ENCODE results near the gene ADGRV1. TPM values are rescaled to one million over a fixed set of nuclear protein-coding genes. Genes with fewer than 3 reads are reported as not detected.
A peak's percentile ranks its signal among the peaks of the same experiment; 100 is the strongest.

ADGRV1 gene
- total and polyA plus RNA-seq, 12 donors, result 129 to 2,577 (median 695) TPM

GRCh38 chr5:90947667-90948066, 389.1 kb downstream of the ADGRV1 start:
- no peak overlapping the region for H3K27ac ChIP-seq
- H3K4me3 ChIP-seq, result no peak overlapping the region
- no peak for DNase-seq
- no peaks in the 10 kb centered on the region for H3K27me3 ChIP-seq
- 41 to 72% (median 56%) methylated on average over 1 of the region's 1 CpG for WGBS, 4 donors
- no peaks in the 10 kb centered on the region for H3K36me3 ChIP-seq (replicated peaks in 1 of 2)
- intact Hi-C loops (cut with DNase I), result no loop called here
- TF ChIP-seq CTCF (IDR thresholded peaks at IDR 0.05), result no peak
- no peak for TF ChIP-seq POLR2A (IDR thresholded peaks at IDR 0.05)
- no peaks in the 10 kb centered on the region for H3K9me3 ChIP-seq (replicated peaks in 1 of 3)
- H3K4me1 ChIP-seq (replicated peaks in 1 of 2), result no peaks in the 10 kb centered on the region

GRCh38 chr5:90948969-90949368, 390.4 kb downstream of the ADGRV1 start:
- no peak overlapping the region for H3K27ac ChIP-seq
- 95 to 97% (median 96%) methylated on average over 2 of the region's 2 CpGs for WGBS, 4 donors
- H3K4me1 ChIP-seq (replicated peaks in 1 of 2), result no peaks in the 10 kb centered on the region
- no peak for DNase-seq
- H3K9me3 ChIP-seq (replicated peaks in 1 of 3), result no peaks in the 10 kb centered on the region
- no peak overlapping the region for H3K4me3 ChIP-seq
- intact Hi-C loops (cut with DNase I), result no loop called here
- TF ChIP-seq POLR2A (IDR thresholded peaks at IDR 0.05), result no peak
- no peaks in the 10 kb centered on the region for H3K27me3 ChIP-seq
- H3K36me3 ChIP-seq (replicated peaks in 1 of 2), result no peaks in the 10 kb centered on the region

- no peak for DNase-seq
- no peak for TF ChIP-seq CTCF (IDR thresholded peaks at IDR 0.05)
- Histone ChIP-seq H3K4me1 (replicated peaks in 1 of 2) (no peaks in the 10 kb centered on the region), H3K27ac (no peak overlapping the region), H3K9me3 (replicated peaks in 1 of 3) (no peaks in the 10 kb centered on the region), H3K27me3 (no peaks in the 10 kb centered on the region), H3K36me3 (replicated peaks in 1 of 2) (no peaks in the 10 kb centered on the region), H3K4me3 (no peak overlapping the region)
- intact Hi-C loops (cut with DNase I), result no loop called here
- WGBS, 4 donors, result 95 to 100% (median 98%) methylated on average over 2 of the region's 2 CpGs
Observed at GRCh38 chr5:90949469-90950358, 391.1 kb downstream of the ADGRV1 start.

GRCh38 chr5:90955001-90955635, 396.5 kb downstream of the ADGRV1 start:
- TF ChIP-seq POLR2A (IDR thresholded peaks at IDR 0.05) (no peak), CTCF (IDR thresholded peaks at IDR 0.05) (no peak)
- WGBS, 4 donors, result 84 to 86% (median 85%) methylated on average over 6 of the region's 6 CpGs
- no peak for DNase-seq
- Histone ChIP-seq H3K36me3 (replicated peaks in 1 of 2) (no peaks in the 10 kb centered on the region), H3K9me3 (replicated peaks in 1 of 3) (no peaks in the 10 kb centered on the region), H3K4me1 (replicated peaks in 1 of 2) (peaks cover 0 to 15% of the 10 kb centered on the region in 2 donors), H3K27me3 (no peaks in the 10 kb centered on the region), H3K4me3 (no peak overlapping the region), H3K27ac (peak overlapping the region in 1 of 5 donors; percentile 13)
- intact Hi-C loops (cut with DNase I), result no loop called here
